IPS-18c (cell line): ENCODE measurements around the gene ACTR1B.
"Not testable (repeated sequence)": the region's sequence is repeated elsewhere in the genome, so short reads cannot be mapped to it uniquely, and the experiment has no call there.

Source experiments
- H3K4me3 ChIP-seq: 2 replicates; pipeline ENCODE4 v1.7.0; 2013; ENCODE audit warnings: low read depth, mild to moderate bottlenecking, low read length, moderate library complexity; ENCODE audit not compliant: insufficient read depth
- H3K9me3 ChIP-seq: one replicate; pipeline ENCODE4 v1.6.1; 2013; ENCODE audit warnings: mild to moderate bottlenecking, low read length, moderate library complexity; ENCODE audit not compliant: control insufficient read depth, insufficient read depth

The ACTR1B gene

DNA sequence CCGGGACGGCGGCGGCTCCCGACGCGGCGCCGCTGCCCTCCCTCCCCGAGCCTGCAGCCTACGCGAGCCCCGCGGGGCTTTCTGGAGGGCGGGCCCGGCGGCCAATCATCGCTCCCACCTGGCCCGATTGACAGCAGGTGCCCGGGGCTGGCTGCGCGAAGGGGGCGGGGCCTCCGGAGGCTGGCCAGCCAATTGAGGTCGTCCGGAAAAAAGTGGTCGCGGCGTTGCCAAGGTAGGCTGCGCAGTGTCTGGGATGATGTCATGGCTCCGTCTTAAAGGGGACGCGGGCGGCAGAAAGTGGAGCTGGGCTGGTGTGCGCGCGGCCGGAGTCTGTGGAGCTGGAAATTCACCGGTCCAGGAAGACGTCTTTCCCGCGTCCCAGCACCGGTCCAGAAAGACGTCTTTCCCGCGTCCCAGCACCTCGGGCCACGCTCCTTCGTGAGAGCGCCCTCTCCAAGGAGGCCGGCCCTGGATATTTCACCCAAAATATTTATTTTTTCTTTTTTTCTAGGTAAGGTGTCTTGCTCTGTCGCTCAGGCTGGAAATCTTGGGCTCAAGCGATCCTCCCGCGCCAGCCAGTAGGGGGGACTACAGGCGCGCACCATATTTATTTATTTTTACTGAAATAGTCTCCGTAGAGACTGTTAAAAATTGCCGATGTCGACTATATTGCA is at the start of gene ACTR1B:
ACTR1B (minus strand) TSS at position 83 of the 674 bp plus-strand sequence. CDS start 154 bp downstream, outside the sequence.
- no peaks in the 10 kb centered on the region for H3K9me3 ChIP-seq
- peak within 1 kb of the TSS; percentile 82 for H3K4me3 ChIP-seq

DNA sequence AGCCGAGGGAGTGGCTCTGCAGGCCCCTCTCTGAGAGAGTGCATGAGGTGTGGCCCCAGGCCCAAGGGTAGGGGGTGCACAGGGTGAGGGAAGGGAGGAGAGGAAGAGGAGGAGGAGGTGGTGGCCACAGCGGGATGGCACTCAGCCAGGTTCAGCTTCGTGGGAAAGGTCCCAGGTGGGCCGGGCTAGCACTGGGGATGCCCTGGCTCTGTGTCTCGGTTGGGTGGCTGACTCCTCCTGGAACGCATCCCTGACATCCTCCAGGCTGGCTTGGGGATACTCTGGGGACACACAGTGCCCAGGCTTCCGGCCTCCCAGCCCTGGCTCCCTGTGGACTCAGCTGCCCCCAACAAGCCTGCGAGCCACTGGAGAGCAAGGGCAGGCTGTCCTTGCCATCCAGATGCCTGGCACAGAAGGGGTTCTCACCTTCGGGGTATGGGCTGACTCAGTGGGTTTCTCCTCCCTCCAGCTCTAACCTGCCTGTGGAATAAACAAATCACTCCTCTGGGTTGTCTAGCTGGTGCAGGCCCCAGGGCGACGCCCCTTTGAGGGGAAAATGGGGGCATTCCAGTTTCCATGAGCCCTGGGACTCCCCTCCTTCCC is 49.0 kb upstream of the ACTR1B start:
- Histone ChIP-seq H3K4me3 (no peak overlapping the region), H3K9me3 (no peaks in the 10 kb centered on the region)

- not testable (repeated sequence) for H3K4me3 ChIP-seq, H3K9me3 ChIP-seq
These were observed 48.3 kb upstream of the ACTR1B start for GRCh38 chr2:97712175-97712574.

DNA sequence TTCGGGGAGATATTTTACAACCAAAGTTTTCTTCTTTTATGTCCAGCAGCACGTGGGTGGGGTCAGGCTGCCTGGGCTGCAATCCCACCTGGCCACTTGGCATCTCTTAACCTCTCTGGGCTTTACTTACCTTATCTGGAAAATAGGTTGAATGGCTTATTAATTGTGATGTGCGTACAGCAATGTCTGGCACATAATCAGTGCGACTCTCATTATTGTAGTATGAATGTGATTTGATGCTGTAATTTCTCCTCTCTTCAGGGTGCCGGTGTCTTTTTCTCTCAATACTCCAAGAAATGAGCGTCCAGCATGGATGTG is 47.5 kb upstream of the ACTR1B start:
- no peaks in the 10 kb centered on the region for H3K9me3 ChIP-seq
- no peak overlapping the region for H3K4me3 ChIP-seq

GRCh38 chr2:97708608-97709007 is 44.8 kb upstream of the ACTR1B start:
- H3K9me3 ChIP-seq, result no peaks in the 10 kb centered on the region
- no peak overlapping the region for H3K4me3 ChIP-seq

- Histone ChIP-seq H3K4me3 (no peak overlapping the region), H3K9me3 (no peaks in the 10 kb centered on the region)
These were observed 44.2 kb upstream of the ACTR1B start for GRCh38 chr2:97708048-97708380.

DNA sequence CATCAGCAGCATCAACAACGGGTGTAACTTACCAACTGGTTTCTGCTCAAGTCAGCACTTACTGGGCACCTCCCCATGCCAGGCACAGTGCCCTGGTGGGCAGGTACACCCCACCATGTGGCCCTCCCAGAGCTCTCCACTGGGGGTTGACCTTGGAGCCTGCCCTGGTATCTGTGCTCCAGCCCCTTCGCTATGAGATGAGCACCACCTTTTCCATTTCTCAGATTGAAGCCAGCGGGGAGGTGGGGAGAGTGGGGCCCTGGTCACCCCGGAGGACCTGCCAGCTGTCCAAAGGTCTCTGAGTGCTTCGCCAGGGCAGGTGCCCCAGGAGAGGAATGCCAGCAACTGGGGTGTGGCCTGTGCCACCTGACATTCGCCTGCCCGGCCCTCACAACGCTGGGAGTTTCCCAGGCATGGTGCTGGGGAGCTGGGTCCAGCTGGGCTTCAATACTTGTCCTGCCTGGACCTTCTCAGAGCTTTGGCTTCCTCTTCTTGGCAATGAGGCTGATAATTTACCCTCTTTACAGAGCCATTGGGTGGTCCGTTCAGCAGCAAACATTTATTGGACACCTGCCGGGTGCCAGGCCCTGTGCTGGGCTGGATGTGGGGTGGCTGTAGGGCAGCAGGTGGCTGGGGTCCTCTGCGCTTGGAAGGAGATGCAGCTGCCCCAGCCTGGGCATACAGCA is 43.7 kb upstream of the ACTR1B start:
- Histone ChIP-seq H3K4me3 (no peak overlapping the region; the same call in 1 of the 2 replicates), H3K9me3 (no peaks in the 10 kb centered on the region)

GRCh38 chr2:97706708-97707345 is 43.0 kb upstream of the ACTR1B start:
- Histone ChIP-seq H3K4me3 (no peak overlapping the region), H3K9me3 (no peaks in the 10 kb centered on the region)

DNA sequence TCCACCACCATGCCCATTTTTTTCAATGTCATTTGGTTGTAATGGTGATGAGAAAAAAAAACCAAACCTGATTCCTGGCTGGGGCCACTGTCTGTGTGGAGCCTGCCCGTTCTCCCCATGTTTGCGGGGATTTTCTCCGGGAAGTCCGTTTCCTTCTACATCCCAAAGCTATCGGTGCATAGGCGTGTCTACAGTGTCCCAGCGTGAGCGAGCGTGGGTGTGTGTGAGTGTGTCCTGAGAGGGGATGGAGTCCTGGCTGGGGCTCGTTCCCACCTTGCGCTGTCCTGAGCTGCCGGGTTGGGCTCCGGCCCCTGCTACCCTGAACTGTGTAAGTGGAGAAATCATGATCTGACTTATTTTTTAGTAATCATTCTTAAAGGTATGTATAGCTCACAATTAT is 42.3 kb upstream of the ACTR1B start:
- no peak overlapping the region for H3K4me3 ChIP-seq

GRCh38 chr2:97704989-97705388 is 41.1 kb upstream of the ACTR1B start:
- Histone ChIP-seq H3K9me3 (no peaks in the 10 kb centered on the region), H3K4me3 (no peak overlapping the region)

More for the DNA sequence above, 42.3 kb upstream of the ACTR1B start:
- no peaks in the 10 kb centered on the region for H3K9me3 ChIP-seq

- Histone ChIP-seq H3K9me3 (no peaks in the 10 kb centered on the region), H3K4me3 (no peak overlapping the region)
These were observed 39.9 kb upstream of the ACTR1B start for GRCh38 chr2:97703741-97704140.

DNA sequence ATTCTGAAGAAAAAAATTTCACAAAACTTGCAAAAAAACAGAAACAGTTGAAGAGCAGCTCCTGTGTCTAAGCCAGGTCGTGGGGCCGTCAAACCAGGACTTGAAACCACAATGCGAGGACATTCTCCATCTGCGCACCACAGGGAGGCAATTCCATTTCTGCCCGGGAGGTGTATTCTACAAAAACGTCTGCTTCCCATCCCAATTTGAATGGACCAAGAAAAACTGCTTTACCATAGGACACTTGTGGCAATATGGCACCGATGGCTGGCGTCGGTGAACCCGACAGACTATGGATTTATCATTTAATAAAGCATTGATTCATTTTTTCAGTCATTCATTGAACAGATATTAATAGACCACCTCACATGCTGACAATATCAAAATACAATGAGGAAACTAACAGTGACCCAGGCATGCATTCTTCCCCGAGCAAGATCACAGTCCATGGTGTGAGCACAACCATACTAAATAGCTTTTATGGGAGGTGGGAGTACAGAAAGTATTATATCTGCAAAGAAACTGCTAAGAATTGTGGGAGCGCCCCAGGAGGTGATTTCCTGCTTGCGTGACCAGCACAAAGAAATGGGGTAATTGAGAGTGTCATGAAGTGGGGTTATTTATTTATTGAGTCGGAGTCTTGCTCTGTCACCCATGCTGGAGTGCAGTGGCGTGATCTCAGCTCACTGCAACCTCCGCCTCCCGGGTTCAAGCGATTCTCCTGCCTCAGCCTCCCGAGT is 39.1 kb upstream of the ACTR1B start:
- Histone ChIP-seq H3K9me3 (no peaks in the 10 kb centered on the region), H3K4me3 (no peak overlapping the region)

DNA sequence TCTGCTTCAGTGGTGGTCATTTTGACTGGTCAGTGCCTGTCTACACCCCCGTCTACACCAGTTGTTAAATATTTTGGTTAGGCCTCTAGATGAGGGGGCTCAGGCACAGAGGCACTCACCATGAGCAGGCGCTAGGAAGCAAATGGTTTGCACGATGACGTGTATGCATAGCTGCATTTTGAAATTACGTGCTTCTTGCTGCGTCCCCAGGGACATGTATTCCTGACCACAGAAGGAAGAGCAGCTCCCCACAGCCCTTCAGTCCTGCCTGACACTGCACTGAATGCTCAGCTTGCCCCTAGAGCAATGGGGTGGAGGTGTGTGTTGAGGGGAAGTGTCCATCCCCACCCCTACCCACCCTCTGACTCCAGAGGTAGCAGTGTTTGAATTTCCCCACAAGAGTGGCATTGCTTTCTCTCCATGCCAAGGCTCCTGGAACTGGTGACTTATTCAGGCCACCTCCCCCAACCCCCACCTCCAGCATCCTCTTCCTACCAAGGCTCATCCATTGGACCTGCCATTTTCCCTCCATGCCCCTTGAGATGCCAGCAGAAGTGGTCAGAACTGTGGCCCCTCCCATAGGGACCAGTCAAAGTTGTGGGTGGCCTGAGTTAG is 38.1 kb upstream of the ACTR1B start:
- H3K4me3 ChIP-seq, result no peak overlapping the region
- no peaks in the 10 kb centered on the region for H3K9me3 ChIP-seq

GRCh38 chr2:97701186-97701585 is 37.3 kb upstream of the ACTR1B start:
- H3K4me3 ChIP-seq, result no peak overlapping the region
- no peaks in the 10 kb centered on the region for H3K9me3 ChIP-seq

DNA sequence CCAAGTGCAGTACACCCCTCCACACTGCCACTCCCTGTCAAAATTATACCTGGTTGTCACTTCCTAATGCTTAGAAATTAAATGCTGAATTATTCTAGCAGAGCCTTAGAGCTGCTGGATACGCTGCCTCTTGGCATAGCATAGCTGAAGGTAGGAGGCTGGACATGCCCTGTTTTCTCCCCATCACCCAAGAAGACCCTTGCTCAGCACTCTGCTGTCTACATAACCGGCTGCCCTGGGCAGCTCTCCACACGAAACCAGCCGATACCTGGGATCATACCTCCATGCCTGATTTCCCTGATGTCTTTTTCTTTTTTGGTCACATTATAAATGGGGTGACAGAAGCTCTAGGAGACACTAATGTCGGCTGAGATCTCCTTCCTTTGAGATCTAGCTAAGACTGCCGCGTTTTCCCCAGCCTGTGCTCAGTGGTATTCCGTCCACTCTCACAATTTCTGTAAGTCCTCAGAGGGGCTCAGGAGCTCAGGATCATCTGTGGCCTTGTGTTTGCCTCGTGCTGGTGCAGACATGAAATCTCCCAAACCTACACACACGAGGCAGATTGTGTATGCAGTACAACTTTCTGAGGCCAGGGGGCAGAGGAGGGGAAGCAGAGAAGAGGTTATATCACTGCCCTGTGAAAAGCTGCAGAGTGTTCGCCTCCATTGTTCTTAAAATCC is 36.1 kb upstream of the ACTR1B start:
- H3K9me3 ChIP-seq, result no peaks in the 10 kb centered on the region
- H3K4me3 ChIP-seq, result no peak overlapping the region

DNA sequence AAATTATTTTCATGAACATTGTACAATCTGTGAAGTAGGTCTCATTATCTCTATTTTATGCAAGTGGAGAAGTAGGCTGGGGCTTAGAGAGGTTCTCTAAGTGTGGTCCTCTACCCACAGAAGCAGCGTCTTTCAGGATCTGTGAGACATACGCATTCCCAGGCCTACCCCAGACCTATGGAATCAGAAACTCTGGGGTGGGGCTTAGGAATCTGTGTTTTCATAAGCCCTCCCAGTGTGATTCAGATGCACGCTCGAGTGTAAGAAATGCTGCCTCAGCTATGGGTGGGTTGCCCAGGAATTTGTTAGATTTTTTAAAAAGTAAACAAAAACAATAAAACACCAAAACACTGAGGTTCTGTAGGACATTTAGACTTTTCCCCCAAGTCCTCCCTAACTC is 34.7 kb upstream of the ACTR1B start:
- Histone ChIP-seq H3K4me3 (no peak overlapping the region), H3K9me3 (no peaks in the 10 kb centered on the region)
